Measurements from ENCODE around the gene EFHC2. TPM values are rescaled to one million over a fixed set of nuclear protein-coding genes. Genes with fewer than 3 reads are reported as not detected.

Gene EFHC2
- total and polyA plus RNA-seq, 10 of the 15 experiments (the other 5 are each of a cell fraction or from before 2014, with no cell fraction given) = 0.56 TPM; not detected in 9

GRCh38 chrX:44344194-44344593 is 722 bp upstream of the EFHC2 start:
- Histone ChIP-seq H3K4me1 (ENCODE audit: control insufficient read depth, insufficient read depth, low read length) (no peaks in the 10 kb centered on the region), H3K4me3 (no peak overlapping the region), H3K9me3 (replicated peaks; ENCODE audit: control insufficient read depth, insufficient read depth, low read length) (no peaks in the 10 kb centered on the region), H3K36me3 (ENCODE audit: control insufficient read depth in 2 of 2, insufficient read depth in 2 of 2, low read length in 1 of 2) (no peaks in the 10 kb centered on the region), H3K4me2 (ENCODE audit: control insufficient read depth, insufficient read depth) (peak overlapping the region; percentile 22; the same call in 1 of the 2 replicates), H4K20me1 (ENCODE audit: control insufficient read depth, insufficient read depth) (no peaks in the 10 kb centered on the region), H3K79me2 (ENCODE audit: control insufficient read depth, insufficient read depth, low read length) (no peaks in the 10 kb centered on the region), H2AFZ (ENCODE audit: control insufficient read depth, low read depth, low read length) (peak overlapping the region; percentile 53; the same call in 1 of the 2 replicates), H3K27ac (ENCODE audit: control insufficient read depth, insufficient read depth) (no peak overlapping the region), H3K27me3 (replicated peaks in 1 of 2; ENCODE audit: control insufficient read depth in 2 of 2, insufficient read depth in 2 of 2, low read length in 1 of 2) (no peaks in the 10 kb centered on the region), H3K9ac (ENCODE audit: control insufficient read depth, insufficient read depth, low read length) (no peak overlapping the region)
- SMC1A ChIA-PET (ENCODE audit: uncharacterized antibody, unreplicated experiment) = no interaction called here
- TF ChIP-seq, protein P1, sequence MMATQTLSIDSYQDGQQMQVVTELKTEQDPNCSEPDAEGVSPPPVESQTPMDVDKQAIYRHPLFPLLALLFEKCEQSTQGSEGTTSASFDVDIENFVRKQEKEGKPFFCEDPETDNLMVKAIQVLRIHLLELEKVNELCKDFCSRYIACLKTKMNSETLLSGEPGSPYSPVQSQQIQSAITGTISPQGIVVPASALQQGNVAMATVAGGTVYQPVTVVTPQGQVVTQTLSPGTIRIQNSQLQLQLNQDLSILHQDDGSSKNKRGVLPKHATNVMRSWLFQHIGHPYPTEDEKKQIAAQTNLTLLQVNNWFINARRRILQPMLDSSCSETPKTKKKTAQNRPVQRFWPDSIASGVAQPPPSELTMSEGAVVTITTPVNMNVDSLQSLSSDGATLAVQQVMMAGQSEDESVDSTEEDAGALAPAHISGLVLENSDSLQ (IDR thresholded peaks at IDR 0.05) = peak; percentile 42; the same call in 1 of the 2 replicates
- TF ChIP-seq RAD51 (IDR thresholded peaks at IDR 0.05) (no peak), MTA2 (IDR thresholded peaks at IDR 0.05; ENCODE audit: low read depth) (no peak), ZZZ3 (IDR thresholded peaks at IDR 0.05; ENCODE audit: control insufficient read depth, insufficient read length, low read depth) (no peak), RFX5 (IDR thresholded peaks at IDR 0.05; ENCODE audit: low read depth, low read length) (no peak)
- TF ChIP-seq, protein P2, sequence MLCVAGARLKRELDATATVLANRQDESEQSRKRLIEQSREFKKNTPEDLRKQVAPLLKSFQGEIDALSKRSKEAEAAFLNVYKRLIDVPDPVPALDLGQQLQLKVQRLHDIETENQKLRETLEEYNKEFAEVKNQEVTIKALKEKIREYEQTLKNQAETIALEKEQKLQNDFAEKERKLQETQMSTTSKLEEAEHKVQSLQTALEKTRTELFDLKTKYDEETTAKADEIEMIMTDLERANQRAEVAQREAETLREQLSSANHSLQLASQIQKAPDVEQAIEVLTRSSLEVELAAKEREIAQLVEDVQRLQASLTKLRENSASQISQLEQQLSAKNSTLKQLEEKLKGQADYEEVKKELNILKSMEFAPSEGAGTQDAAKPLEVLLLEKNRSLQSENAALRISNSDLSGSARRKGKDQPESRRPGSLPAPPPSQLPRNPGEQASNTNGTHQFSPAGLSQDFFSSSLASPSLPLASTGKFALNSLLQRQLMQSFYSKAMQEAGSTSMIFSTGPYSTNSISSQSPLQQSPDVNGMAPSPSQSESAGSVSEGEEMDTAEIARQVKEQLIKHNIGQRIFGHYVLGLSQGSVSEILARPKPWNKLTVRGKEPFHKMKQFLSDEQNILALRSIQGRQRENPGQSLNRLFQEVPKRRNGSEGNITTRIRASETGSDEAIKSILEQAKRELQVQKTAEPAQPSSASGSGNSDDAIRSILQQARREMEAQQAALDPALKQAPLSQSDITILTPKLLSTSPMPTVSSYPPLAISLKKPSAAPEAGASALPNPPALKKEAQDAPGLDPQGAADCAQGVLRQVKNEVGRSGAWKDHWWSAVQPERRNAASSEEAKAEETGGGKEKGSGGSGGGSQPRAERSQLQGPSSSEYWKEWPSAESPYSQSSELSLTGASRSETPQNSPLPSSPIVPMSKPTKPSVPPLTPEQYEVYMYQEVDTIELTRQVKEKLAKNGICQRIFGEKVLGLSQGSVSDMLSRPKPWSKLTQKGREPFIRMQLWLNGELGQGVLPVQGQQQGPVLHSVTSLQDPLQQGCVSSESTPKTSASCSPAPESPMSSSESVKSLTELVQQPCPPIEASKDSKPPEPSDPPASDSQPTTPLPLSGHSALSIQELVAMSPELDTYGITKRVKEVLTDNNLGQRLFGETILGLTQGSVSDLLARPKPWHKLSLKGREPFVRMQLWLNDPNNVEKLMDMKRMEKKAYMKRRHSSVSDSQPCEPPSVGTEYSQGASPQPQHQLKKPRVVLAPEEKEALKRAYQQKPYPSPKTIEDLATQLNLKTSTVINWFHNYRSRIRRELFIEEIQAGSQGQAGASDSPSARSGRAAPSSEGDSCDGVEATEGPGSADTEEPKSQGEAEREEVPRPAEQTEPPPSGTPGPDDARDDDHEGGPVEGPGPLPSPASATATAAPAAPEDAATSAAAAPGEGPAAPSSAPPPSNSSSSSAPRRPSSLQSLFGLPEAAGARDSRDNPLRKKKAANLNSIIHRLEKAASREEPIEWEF (IDR thresholded peaks at IDR 0.05; ENCODE audit: insufficient replicate concordance, low read depth, low read length) = no peak
- 39% methylated on average over 16 of the region's 16 CpGs for WGBS (ENCODE audit: insufficient coverage, insufficient replicate concordance, low lambda C conversion rate, missing lambda C conversion rate)
- FAIRE-seq (no peak), DNase-seq (ENCODE audit: low read depth, low spot score) (no peak), ATAC-seq (peak; percentile 71)
- POLR2A ChIA-PET = no interaction called here
- RAD21 ChIA-PET (ENCODE audit: unreplicated experiment) = no interaction called here
- CTCF ChIA-PET = interaction anchor here (0.6 kb wide), 1 partner anchor 35 kb away, joined by 3 read pairs; no protein-coding TSS in a partner anchor
- intact Hi-C loops (cut with micrococcal nuclease; ENCODE audit: unreplicated experiment) = no loop called here
- in situ Hi-C loops (cut with MboI) = no loop called here
- no TSS peak for BruUV-seq (replicated peaks)

Measured in GM12878 (cell line).